HepG2 (cell line): ENCODE measurements around the gene DPYD. TPM values are rescaled to one million over a fixed set of nuclear protein-coding genes. Genes with fewer than 3 reads are reported as not detected.
A peak's percentile ranks its signal among the peaks of the same experiment; 100 is the strongest.

Source experiments
- ATAC-seq: fragments of 200-7000 bp; cut with Tn5 transposase; 3 replicates; pipeline ENCODE4 v1.9.1; 2020; ENCODE audit warnings: mild to moderate bottlenecking, moderate library complexity
- BruUV-seq: library from RNA; stranded (reverse); fragments of 400-500 nt; replicated peaks from 2 replicates; lab custom pipeline; 2021; lab: Mats Ljungman, UMichigan
- CTCF ChIA-PET: fragments of 300-600 bp; formaldehyde crosslinking; extraction: SDS; loops from one replicate; lab custom pipeline; 2021; ENCODE audit warnings: low total read pairs, inconsistent platforms, low intra/inter-chr PET ratio; lab: Yijun Ruan, JAX
- POLR2A ChIA-PET: fragments of 350-600 bp; sonication (Branson Sonifier 250); formaldehyde crosslinking; loops from one replicate; lab custom pipeline; 2020; ENCODE audit warnings: antibody characterized with exemption, inconsistent platforms; lab: Yijun Ruan, JAX
- DNase-seq: peaks from one replicate; pipeline ENCODE4 v3.0.0-alpha.2; 2015; ENCODE audit warnings: low spot score
- FAIRE-seq: peaks from 3 replicates; lab custom pipeline; 2011; peaks lifted over from hg19 to GRCh38; lab: Jason Lieb, UNC
- H2AFZ ChIP-seq: one replicate; pipeline ENCODE4 v1.6.1; 2011; ENCODE audit warnings: low read length, inconsistent platforms
- H3K27ac ChIP-seq: fragments of 300-600 bp; 3 replicates; pipeline ENCODE4 v1.8.0; 2011; ENCODE audit warnings: mixed run types, mild to moderate bottlenecking, mixed read lengths, low read length, inconsistent platforms; ENCODE audit not compliant: insufficient read depth; ENCODE audit errors: extremely low read length
- H3K27me3 ChIP-seq, 2 experiments: fragments of 200-600 bp in 1 of 2; 2 replicates in 1 of 2; 3 replicates in 1 of 2; pipeline versions ENCODE4 v1.6.0 to v1.8.0; 2011; ENCODE audit warnings: low read length in 2 of 2, mild to moderate bottlenecking in 2 of 2, moderate library complexity in 2 of 2, inconsistent platforms in 1 of 2; ENCODE audit not compliant: insufficient read depth in 2 of 2, control insufficient read depth in 1 of 2
- H3K36me3 ChIP-seq, 2 experiments: fragments of 200-600 bp in 1 of 2; replicated peaks in 1 of 2; 2 replicates in 1 of 2; 3 replicates in 1 of 2; pipeline versions ENCODE4 v1.5.1 to v1.8.0; 2011; ENCODE audit warnings: low read length in 2 of 2, inconsistent platforms in 1 of 2; ENCODE audit not compliant: insufficient read depth in 2 of 2, control insufficient read depth in 1 of 2
- H3K4me1 ChIP-seq: 2 replicates; pipeline ENCODE4 v1.5.1; 2012; ENCODE audit warnings: low read length, inconsistent platforms; ENCODE audit not compliant: insufficient read depth
- H3K4me2 ChIP-seq: 2 replicates; pipeline ENCODE4 v1.6.0; 2011; ENCODE audit warnings: low read depth, low read length, inconsistent platforms
- H3K4me3 ChIP-seq, 3 experiments: fragments of 200-600 bp in 1 of 3; sonication (generic), shearing (Covaris generic) in 1 of 3; replicated peaks in 1 of 3; 2 replicates each; pipeline ENCODE4 v1.5.1; 2011 to 2016; ENCODE audit warnings: low read length in 3 of 3, inconsistent platforms in 2 of 3, low read depth in 2 of 3, mild to moderate bottlenecking in 2 of 3, control low read depth in 1 of 3, mixed read lengths in 1 of 3; ENCODE audit not compliant: insufficient read depth in 1 of 3
- H3K79me2 ChIP-seq: one replicate; pipeline ENCODE4 v1.6.1; 2011; ENCODE audit warnings: low read length, inconsistent platforms; ENCODE audit not compliant: insufficient read depth
- H3K9ac ChIP-seq: 2 replicates; pipeline ENCODE4 v1.6.0; 2011; ENCODE audit warnings: mild to moderate bottlenecking, low read depth, low read length, inconsistent platforms; ENCODE audit not compliant: insufficient read depth
- H3K9me3 ChIP-seq: 2 replicates; pipeline ENCODE4 v1.5.1; 2012; ENCODE audit warnings: mild to moderate bottlenecking, low read length
- H4K20me1 ChIP-seq: 2 replicates; pipeline ENCODE4 v1.6.0; 2011; ENCODE audit warnings: inconsistent platforms, mild to moderate bottlenecking, low read length, moderate library complexity; ENCODE audit not compliant: insufficient read depth
- CCAR2 ChIP-seq: fragments of 200-400 bp; formaldehyde crosslinking; optimal IDR thresholded peaks from 2 replicates; pipeline ENCODE3; 2018; ENCODE audit warnings: low read depth, mild to moderate bottlenecking, low read length, moderate library complexity
- DNMT1 ChIP-seq: sonication (generic); formaldehyde crosslinking; IDR thresholded peaks from 2 replicates; pipeline ENCODE4 v1.5.1; 2020; ENCODE audit warnings: mild to moderate bottlenecking, missing genetic modification reagents
- ELF3 ChIP-seq: IDR thresholded peaks from 2 replicates; pipeline ENCODE4 v1.6.1; 2016; ENCODE audit warnings: missing genetic modification reagents, missing compliant biosample characterization
- IRX3 ChIP-seq: sonication (generic); formaldehyde crosslinking; IDR thresholded peaks from 2 replicates; pipeline ENCODE4 v1.8.1; 2023; ENCODE audit warnings: mild to moderate bottlenecking, low read depth, missing genetic modification reagents, borderline replicate concordance
- ZNF879 ChIP-seq: sonication (generic); formaldehyde crosslinking; IDR thresholded peaks from 2 replicates; pipeline ENCODE4 v1.8.1; 2023; ENCODE audit warnings: missing genetic modification reagents
- WGBS: methylation state at CpG from one replicate; pipeline ENCODE4 v1.1.6; 2017; ENCODE audit warnings: low lambda C conversion rate; 5-methylcytosine and 5-hydroxymethylcytosine counted together
- in situ Hi-C: cut with HindIII; loops from 2 replicates; pipeline ENCODE4 v1.10.0; 2017; ENCODE audit warnings: low pct_unique_long_range_greater_than_20kb; ENCODE audit not compliant: extremely low pct_ligation_motif_present
- intact Hi-C: fragments of 100-400 bp; cut with micrococcal nuclease; formaldehyde crosslinking; loops from one replicate; pipeline ENCODE4 v1.10.0; 2022; ENCODE audit not compliant: unreplicated experiment
- polyA plus RNA-seq, 8 experiments: library from polyadenylated mRNA; depleted of rRNA in 3 of 8; stranded (reverse) in 7 of 8; unstranded in 1 of 8; fragments of >200 nt; fragmentation: Illumina TruSeq in 4 of 8; extraction: Trizol in 4 of 8; gene quantifications; 2 replicates each; pipeline versions ENCODE4 v1.2.1 to v1.2.3, GENCODE V29; 2011 to 2016; ENCODE audit warnings: low read depth in 4 of 8, missing spikeins in 1 of 8, mixed read lengths in 1 of 8; ENCODE audit not compliant: insufficient read depth in 1 of 8
- total RNA-seq, 5 experiments: library from RNA; depleted of rRNA; stranded (reverse); fragments of >200 nt; fragmentation: Illumina TruSeq; extraction: Trizol; gene quantifications; 2 replicates each; pipeline ENCODE4 v1.2.3, GENCODE V29; 2016; ENCODE audit warnings: low read depth in 1 of 5

DPYD gene
- total and polyA plus RNA-seq, 2 of the 13 experiments (the other 11 are each of a cell fraction or from before 2014, with no cell fraction given), result 1.3 to 3.4 TPM

DNA sequence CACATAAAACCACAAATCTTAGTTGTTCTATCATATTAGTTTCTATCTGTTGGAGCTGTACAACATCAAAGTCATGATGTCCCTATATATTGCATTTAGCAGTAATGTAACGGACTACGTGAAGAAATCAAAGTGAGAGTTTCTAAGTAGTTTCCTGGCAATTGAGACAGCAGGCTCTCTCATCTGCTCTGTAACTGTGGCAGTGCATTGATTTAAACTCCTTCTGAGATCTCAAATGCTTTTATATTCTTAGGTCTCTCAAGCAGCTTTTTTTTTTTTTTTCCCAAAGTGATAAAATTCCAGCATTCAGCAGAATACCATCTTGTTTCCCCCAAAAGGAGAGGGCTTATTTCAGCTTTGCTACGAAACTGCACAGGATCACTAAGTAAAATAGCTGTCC is 719.2 kb downstream of the DPYD start:
- H3K36me3 ChIP-seq, result no peaks in the 10 kb centered on the region
- no peak overlapping the region for H3K27ac ChIP-seq
- intact Hi-C loops, result no loop called here
- H3K4me3 ChIP-seq, result no peak overlapping the region
- no peak for ATAC-seq
- no peak overlapping the region for H3K9ac ChIP-seq
- POLR2A ChIA-PET, result no interaction called here
- TF ChIP-seq ELF3 (CRISPR knock-in tag) (no peak), CCAR2 (no peak), ZNF879 (CRISPR knock-in tag) (no peak)
- TF ChIP-seq, all 625 proteins: peak for 0
- CTCF ChIA-PET, result no interaction called here
- H3K9me3 ChIP-seq, result no peaks in the 10 kb centered on the region
- H3K4me1 ChIP-seq, result no peaks in the 10 kb centered on the region
- no peak overlapping the region for H2AFZ ChIP-seq
- in situ Hi-C loops, result no loop called here
- H4K20me1 ChIP-seq, result no peaks in the 10 kb centered on the region
- no peaks in the 10 kb centered on the region for H3K79me2 ChIP-seq
- no TSS peak for BruUV-seq
- WGBS, result 69% methylated on average over 3 of the region's 3 CpGs
- H3K27me3 ChIP-seq, result no peaks in the 10 kb centered on the region; a peak in 1 of 5 replicates
- DNase-seq (no peak), FAIRE-seq (no peak)
- no peak overlapping the region for H3K4me2 ChIP-seq

DNA sequence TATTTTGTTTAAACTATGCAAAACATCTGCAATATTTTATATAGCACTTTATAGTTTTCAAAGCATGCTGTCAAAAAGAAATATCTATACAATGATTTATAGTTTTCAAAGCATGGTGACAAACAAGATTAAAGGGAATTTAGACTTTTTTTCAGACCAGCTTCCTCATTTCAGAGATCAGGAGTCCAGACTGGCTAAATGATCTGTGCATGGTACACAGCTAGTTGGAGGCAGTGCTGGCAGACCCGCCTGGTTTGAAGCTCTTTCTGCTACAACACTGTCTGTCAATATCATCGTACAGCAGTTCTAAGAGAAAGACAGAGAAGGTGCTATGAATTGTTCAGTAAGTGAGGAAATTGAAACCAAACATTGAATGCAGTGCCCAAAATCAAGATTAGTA is 720.2 kb downstream of the DPYD start:
- FAIRE-seq, result no peak
- no peak for DNase-seq
- ChIA-PET CTCF (no interaction called here), POLR2A (no interaction called here)
- no peak overlapping the region for H3K4me2 ChIP-seq
- in situ Hi-C loops (no loop called here), intact Hi-C loops (no loop called here)
- no peak overlapping the region for H3K27ac ChIP-seq
- no peak for TF ChIP-seq IRX3 (CRISPR knock-in tag)
- TF ChIP-seq DNMT1 (CRISPR knock-in tag), result no peak
- peak; percentile 35; the same call in 1 of the 3 replicates for ATAC-seq
- H4K20me1 ChIP-seq, result no peaks in the 10 kb centered on the region
- H3K4me3 ChIP-seq, result no peak overlapping the region
- 47% methylated on average over 2 of the region's 2 CpGs for WGBS
- H3K79me2 ChIP-seq, result no peaks in the 10 kb centered on the region
- H3K4me1 ChIP-seq, result no peaks in the 10 kb centered on the region
- no peak overlapping the region for H2AFZ ChIP-seq
- no peak overlapping the region for H3K9ac ChIP-seq
- H3K27me3 ChIP-seq, result no peaks in the 10 kb centered on the region; a peak in 1 of 5 replicates
- H3K36me3 ChIP-seq, result no peaks in the 10 kb centered on the region
- H3K9me3 ChIP-seq, result no peaks in the 10 kb centered on the region
- no TSS peak for BruUV-seq
